ENCODE measurements around the gene SH2D2A. TPM values are rescaled to one million over a fixed set of nuclear protein-coding genes. Genes with fewer than 3 reads are reported as not detected.

SH2D2A gene
- total RNA-seq, 1 experiment from 2014 or later = 27.9 TPM

DNA sequence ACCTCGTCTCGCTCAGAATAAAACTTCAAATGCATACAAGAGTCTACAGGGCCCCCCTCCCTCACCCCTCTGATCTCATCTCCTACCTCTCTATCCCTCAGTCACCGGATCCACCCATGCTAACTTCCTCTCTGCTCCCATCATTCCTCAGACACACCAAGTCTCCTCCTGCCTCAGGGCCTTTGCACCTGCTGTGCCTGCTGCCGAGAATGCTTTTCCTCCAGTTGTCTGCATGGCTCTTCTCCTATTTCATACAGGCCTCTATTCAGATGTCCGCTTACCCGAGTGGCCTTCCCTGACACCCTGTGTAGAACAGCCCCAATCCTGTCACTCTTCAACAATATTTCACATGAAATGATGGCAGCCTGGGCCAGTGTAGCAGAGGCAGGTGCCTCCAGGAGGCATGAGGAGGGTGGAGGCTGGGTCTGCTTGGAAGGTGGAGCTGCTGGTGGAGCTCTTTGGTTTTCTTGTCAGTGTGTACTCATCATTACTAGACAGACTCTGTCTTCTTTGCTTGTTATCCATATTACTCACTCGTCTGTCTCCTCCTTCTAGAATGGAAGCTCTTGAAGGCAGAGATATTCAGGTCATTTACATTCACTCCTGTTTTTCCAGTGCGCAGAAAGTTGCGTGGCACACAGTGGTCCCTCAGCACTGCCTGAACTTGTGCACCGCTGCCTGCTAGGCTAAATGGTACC is 4.2 kb downstream of the SH2D2A start:
- DNase-seq (ENCODE audit: unreplicated experiment) = no peak
- Mint-ChIP-seq H3K27me3 (ENCODE audit: insufficient read depth, unreplicated experiment) (no peaks in the 10 kb centered on the region), H3K9me3 (ENCODE audit: unreplicated experiment) (no peaks in the 10 kb centered on the region), H3K27ac (ENCODE audit: low read depth, unreplicated experiment) (no peak overlapping the region), H3K4me3 (ENCODE audit: unreplicated experiment) (no peak overlapping the region), H3K36me3 (ENCODE audit: insufficient read depth, unreplicated experiment) (no peaks in the 10 kb centered on the region), H3K4me1 (ENCODE audit: insufficient read depth, unreplicated experiment) (peaks cover 48% of the 10 kb centered on the region)
- intact Hi-C loops (cut with micrococcal nuclease) = no loop called here
- no TSS peak for BruUV-seq (replicated peaks)
- POLR2A ChIA-PET = interaction anchor here (1.1 kb wide), 1 partner anchor 10 kb away, joined by 3 read pairs; no protein-coding TSS in a partner anchor
- CTCF ChIA-PET = interaction anchor here (0.6 to 12.4 kb wide), 21 partner anchors 9 to 645 kb away, joined by 3 to 114 read pairs (median 5); partner anchors contain the start of genes NTRK1 and PEAR1
- no peak for TF ChIP-seq CTCF (IDR thresholded peaks at IDR 0.05; ENCODE audit: unreplicated experiment)

DNA sequence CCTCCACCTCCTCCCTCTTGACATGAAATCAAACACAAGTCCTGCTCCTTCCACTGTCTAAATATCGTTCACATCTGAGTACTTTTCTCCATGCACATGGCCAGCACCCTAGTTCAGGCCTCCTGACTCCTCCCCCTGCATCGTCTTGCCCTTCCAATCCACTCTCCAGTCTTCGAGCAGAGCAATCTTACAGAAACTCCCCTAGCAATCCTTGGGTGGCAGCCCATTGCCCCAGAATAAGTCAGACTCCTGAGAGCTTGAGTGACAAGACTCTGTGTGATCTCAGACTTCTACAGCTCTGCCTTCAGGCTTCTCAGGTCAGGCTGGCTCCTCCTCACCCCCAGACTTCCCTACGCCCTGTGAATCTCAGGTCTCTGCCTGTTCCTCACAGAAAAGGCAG is 5.5 kb downstream of the SH2D2A start:
- ChIA-PET CTCF (interaction anchor here (0.6 to 12.4 kb wide), 9 partner anchors 11 to 127 kb away, joined by 3 to 114 read pairs (median 5); partner anchors contain the start of genes NTRK1 and PEAR1), POLR2A (no interaction called here)
- Mint-ChIP-seq H3K27ac (ENCODE audit: low read depth, unreplicated experiment) (no peak overlapping the region), H3K4me1 (ENCODE audit: insufficient read depth, unreplicated experiment) (peaks cover 41% of the 10 kb centered on the region), H3K9me3 (ENCODE audit: unreplicated experiment) (no peaks in the 10 kb centered on the region), H3K36me3 (ENCODE audit: insufficient read depth, unreplicated experiment) (no peaks in the 10 kb centered on the region), H3K4me3 (ENCODE audit: unreplicated experiment) (no peak overlapping the region), H3K27me3 (ENCODE audit: insufficient read depth, unreplicated experiment) (no peaks in the 10 kb centered on the region)
- intact Hi-C loops (cut with micrococcal nuclease) = no loop called here
- no peak for DNase-seq (ENCODE audit: unreplicated experiment)
- no TSS peak for BruUV-seq (replicated peaks)
- TF ChIP-seq CTCF (IDR thresholded peaks at IDR 0.05; ENCODE audit: unreplicated experiment) = no peak

- Mint-ChIP-seq H3K27me3 (ENCODE audit: insufficient read depth, unreplicated experiment) (no peaks in the 10 kb centered on the region), H3K27ac (ENCODE audit: low read depth, unreplicated experiment) (no peak overlapping the region), H3K4me3 (ENCODE audit: unreplicated experiment) (no peak overlapping the region), H3K4me1 (ENCODE audit: insufficient read depth, unreplicated experiment) (peaks cover 32% of the 10 kb centered on the region), H3K9me3 (ENCODE audit: unreplicated experiment) (no peaks in the 10 kb centered on the region), H3K36me3 (ENCODE audit: insufficient read depth, unreplicated experiment) (no peaks in the 10 kb centered on the region)
- intact Hi-C loops (cut with micrococcal nuclease) = no loop called here
- no peak for TF ChIP-seq CTCF (IDR thresholded peaks at IDR 0.05; ENCODE audit: unreplicated experiment)
- BruUV-seq (replicated peaks) = no TSS peak
- DNase-seq (ENCODE audit: unreplicated experiment) = no peak
- POLR2A ChIA-PET = interaction anchor here (0.9 kb wide), 1 partner anchor 9 kb away, joined by 3 read pairs; no protein-coding TSS in a partner anchor
- CTCF ChIA-PET = interaction anchor here (0.6 to 12.4 kb wide), 11 partner anchors 10 to 297 kb away, joined by 3 to 114 read pairs (median 4); partner anchors contain the start of genes NTRK1 and PEAR1
Observed at GRCh38 chr1:156809711-156810366, 6.8 kb downstream of the SH2D2A start.

DNA sequence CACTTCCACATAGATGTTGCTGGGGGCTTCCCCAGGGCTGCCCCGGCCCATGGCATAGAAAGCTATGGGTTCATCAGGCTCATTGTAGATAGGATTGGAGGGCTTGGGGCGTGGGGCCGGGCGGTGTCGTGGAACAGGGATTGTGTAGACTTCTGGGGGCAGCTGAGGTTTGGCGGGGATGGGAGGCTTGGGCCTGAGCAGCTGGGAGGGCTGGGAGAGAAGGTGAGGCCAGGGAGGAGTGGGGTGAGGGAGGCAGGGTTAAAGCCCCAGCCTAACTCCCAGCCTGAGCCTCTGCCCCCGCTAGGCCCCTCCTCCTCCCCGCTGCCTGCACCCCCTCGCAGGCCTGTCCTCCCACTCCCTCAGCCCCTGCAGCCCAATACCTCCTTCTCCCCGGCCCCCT is 7.4 kb downstream of the SH2D2A start:
- Mint-ChIP-seq H3K36me3 (ENCODE audit: insufficient read depth, unreplicated experiment) (no peaks in the 10 kb centered on the region), H3K9me3 (ENCODE audit: unreplicated experiment) (no peaks in the 10 kb centered on the region), H3K4me1 (ENCODE audit: insufficient read depth, unreplicated experiment) (peaks cover 30% of the 10 kb centered on the region), H3K4me3 (ENCODE audit: unreplicated experiment) (no peak overlapping the region), H3K27ac (ENCODE audit: low read depth, unreplicated experiment) (no peak overlapping the region), H3K27me3 (ENCODE audit: insufficient read depth, unreplicated experiment) (no peaks in the 10 kb centered on the region)
- POLR2A ChIA-PET = interaction anchor here (0.6 kb wide), 1 partner anchor 19 kb away, joined by 3 read pairs; no protein-coding TSS in a partner anchor
- intact Hi-C loops (cut with micrococcal nuclease) = no loop called here
- CTCF ChIA-PET = interaction anchor here (0.6 to 12.4 kb wide), 7 partner anchors 14 to 297 kb away, joined by 3 to 114 read pairs (median 10); partner anchors contain the start of genes NTRK1 and PEAR1
- DNase-seq (ENCODE audit: unreplicated experiment) = no peak
- BruUV-seq (replicated peaks) = no TSS peak
- TF ChIP-seq CTCF (IDR thresholded peaks at IDR 0.05; ENCODE audit: unreplicated experiment) = no peak
